Loucy (cell line): ENCODE results near the gene SUFU.

Source experiments
- H2AFZ ChIP-seq: fragments of 200-600 bp; sonication (generic); 2 replicates; pipeline ENCODE4 v1.6.0; 2016; ENCODE audit warnings: antibody characterized with exemption, mild to moderate bottlenecking, low read length, moderate library complexity
- H3F3A ChIP-seq: fragments of 200-600 bp; 2 replicates; pipeline ENCODE4 v1.6.0; 2016; ENCODE audit warnings: antibody characterized with exemption, low read depth, mild to moderate bottlenecking
- H3K27me3 ChIP-seq: fragments of 200-600 bp; sonication (generic); 2 replicates; pipeline ENCODE4 v1.6.1; 2014; ENCODE audit warnings: low read length, mild to moderate bottlenecking; ENCODE audit not compliant: insufficient read depth, poor library complexity, severe bottlenecking
- H3K36me3 ChIP-seq: fragments of 200-600 bp; sonication (generic); 2 replicates; pipeline ENCODE4 v1.6.1; 2016; ENCODE audit warnings: low read length; ENCODE audit not compliant: insufficient read depth
- H3K4me1 ChIP-seq: fragments of 200-600 bp; sonication (generic); 2 replicates; pipeline ENCODE4 v1.5.1; 2014; ENCODE audit warnings: low read length, mild to moderate bottlenecking; ENCODE audit not compliant: insufficient read depth, poor library complexity, severe bottlenecking
- H3K4me2 ChIP-seq: fragments of 200-600 bp; sonication (generic); 2 replicates; pipeline ENCODE4 v1.6.0; 2014; ENCODE audit warnings: antibody characterized with exemption, low read length, low read depth, mild to moderate bottlenecking; ENCODE audit not compliant: poor library complexity, severe bottlenecking
- H3K4me3 ChIP-seq: fragments of 200-600 bp; sonication (generic); 2 replicates; pipeline ENCODE4 v1.5.1; 2014; ENCODE audit warnings: low read length, mild to moderate bottlenecking, mixed read lengths; ENCODE audit not compliant: poor library complexity, severe bottlenecking
- H3K79me2 ChIP-seq: fragments of 200-600 bp; sonication (generic); 2 replicates; pipeline ENCODE4 v1.6.1; 2014; ENCODE audit warnings: low read length; ENCODE audit not compliant: insufficient read depth
- H3K9ac ChIP-seq: fragments of 200-600 bp; sonication (generic); 2 replicates; pipeline ENCODE4 v1.6.0; 2014; ENCODE audit warnings: mild to moderate bottlenecking, low read depth, low read length, moderate library complexity; ENCODE audit not compliant: poor library complexity, severe bottlenecking
- H3K9me2 ChIP-seq: fragments of 200-600 bp; sonication (generic); replicated peaks from 2 replicates; pipeline ENCODE4 v1.6.1; 2016; ENCODE audit warnings: low read depth, low read length, mixed read lengths
- H3K9me3 ChIP-seq: fragments of 200-600 bp; sonication (generic); 2 replicates; pipeline ENCODE4 v1.6.1; 2014; ENCODE audit warnings: mild to moderate bottlenecking, antibody characterized with exemption, low read length, low read depth; ENCODE audit not compliant: insufficient read depth
- H4K20me1 ChIP-seq: fragments of 200-600 bp; sonication (generic); 2 replicates; pipeline ENCODE4 v1.6.0; 2014; ENCODE audit warnings: antibody characterized with exemption, low read length, mild to moderate bottlenecking; ENCODE audit not compliant: insufficient read depth, poor library complexity, severe bottlenecking
- CTCF ChIP-seq: fragments of 200-600 bp; sonication (generic); conservative IDR thresholded peaks from 2 replicates; pipeline ENCODE4 v1.5.1; 2014; ENCODE audit warnings: mild to moderate bottlenecking, antibody characterized with exemption, low read length
- EZH2phosphoT487 ChIP-seq: fragments of 200-600 bp; IDR thresholded peaks from 2 replicates; pipeline ENCODE4 v1.6.1; 2018; ENCODE audit warnings: antibody characterized with exemption, mild to moderate bottlenecking, moderate library complexity, borderline replicate concordance

The SUFU gene

DNA sequence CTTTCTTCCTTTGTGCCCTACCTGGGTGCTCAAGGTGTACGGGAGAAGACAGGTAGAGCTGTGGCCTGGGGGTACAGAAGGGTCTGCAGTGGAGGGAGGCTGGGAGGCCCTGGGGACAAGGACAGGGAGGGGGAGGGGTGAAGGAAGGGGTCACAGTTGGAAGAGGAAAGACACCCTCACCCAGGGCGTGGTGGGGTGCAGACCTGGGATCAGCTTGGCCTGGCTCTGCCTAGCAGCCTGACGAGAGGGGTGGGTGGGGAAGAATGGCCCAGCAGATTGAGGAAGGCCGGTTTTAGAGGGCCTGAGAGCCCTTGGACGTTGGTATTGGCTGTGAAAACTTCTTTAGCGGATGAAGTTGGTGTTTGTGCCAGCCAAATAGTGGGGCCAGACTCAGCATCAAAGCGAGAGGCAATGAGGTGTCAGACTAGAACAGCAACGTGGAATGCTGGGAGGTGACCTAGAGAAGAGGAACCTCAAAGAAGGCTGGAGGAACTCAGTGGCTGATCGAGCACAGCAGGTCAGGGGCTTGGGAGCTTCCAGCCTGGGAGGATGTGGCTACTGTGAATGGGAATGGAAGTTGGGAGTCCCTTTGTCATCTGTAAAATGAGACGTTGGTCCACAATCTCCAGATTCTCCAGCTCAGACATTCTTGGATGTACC, 122.4 kb downstream of the SUFU start:
- H3K9ac ChIP-seq, result no peak overlapping the region
- no peak overlapping the region for H3K4me3 ChIP-seq
- H3K27me3 ChIP-seq, result no peaks in the 10 kb centered on the region
- H3K79me2 ChIP-seq, result no peaks in the 10 kb centered on the region
- H3K9me3 ChIP-seq, result no peaks in the 10 kb centered on the region
- H3K9me2 ChIP-seq, result no peaks in the 10 kb centered on the region
- no peak for TF ChIP-seq EZH2phosphoT487
- TF ChIP-seq CTCF, result no peak
- H3F3A ChIP-seq, result no peaks in the 10 kb centered on the region
- H3K4me2 ChIP-seq, result no peak overlapping the region
- no peaks in the 10 kb centered on the region for H4K20me1 ChIP-seq
- no peak overlapping the region for H2AFZ ChIP-seq
- peaks cover 6% of the 10 kb centered on the region; the same call in 1 of the 2 replicates for H3K36me3 ChIP-seq
- peaks cover 18% of the 10 kb centered on the region for H3K4me1 ChIP-seq

DNA sequence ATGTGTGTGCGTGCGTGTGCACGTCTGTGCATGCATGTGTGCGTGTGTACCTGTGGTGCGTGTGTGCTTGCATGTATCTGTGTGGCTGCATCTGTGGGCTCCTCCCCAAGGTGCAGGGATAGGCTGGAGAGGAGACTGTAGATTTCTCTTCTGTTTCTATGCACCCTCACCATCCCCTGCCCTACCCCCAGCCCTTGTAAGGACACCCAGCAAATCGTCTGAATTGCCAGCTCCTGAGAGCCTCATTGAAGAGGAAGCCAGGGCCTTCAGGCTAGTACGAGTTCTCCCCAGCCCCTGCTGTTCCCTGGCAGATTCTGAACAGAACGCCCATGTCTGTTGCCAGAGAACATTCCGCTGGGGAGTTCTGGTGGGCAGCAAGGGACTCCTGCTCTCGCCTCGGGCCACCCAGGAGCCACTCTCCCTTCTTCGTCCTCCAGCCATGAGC, 123.5 kb downstream of the SUFU start:
- Histone ChIP-seq H3K79me2 (no peaks in the 10 kb centered on the region), H3K4me1 (peaks cover 20% of the 10 kb centered on the region), H2AFZ (no peak overlapping the region), H3F3A (no peaks in the 10 kb centered on the region), H3K27me3 (no peaks in the 10 kb centered on the region), H3K9me3 (no peaks in the 10 kb centered on the region), H3K36me3 (peaks cover 6% of the 10 kb centered on the region; the same call in 1 of the 2 replicates), H3K9ac (no peak overlapping the region), H3K4me3 (no peak overlapping the region), H4K20me1 (no peaks in the 10 kb centered on the region), H3K4me2 (no peak overlapping the region), H3K9me2 (no peaks in the 10 kb centered on the region)
- no peak for TF ChIP-seq EZH2phosphoT487
- no peak for TF ChIP-seq CTCF

DNA sequence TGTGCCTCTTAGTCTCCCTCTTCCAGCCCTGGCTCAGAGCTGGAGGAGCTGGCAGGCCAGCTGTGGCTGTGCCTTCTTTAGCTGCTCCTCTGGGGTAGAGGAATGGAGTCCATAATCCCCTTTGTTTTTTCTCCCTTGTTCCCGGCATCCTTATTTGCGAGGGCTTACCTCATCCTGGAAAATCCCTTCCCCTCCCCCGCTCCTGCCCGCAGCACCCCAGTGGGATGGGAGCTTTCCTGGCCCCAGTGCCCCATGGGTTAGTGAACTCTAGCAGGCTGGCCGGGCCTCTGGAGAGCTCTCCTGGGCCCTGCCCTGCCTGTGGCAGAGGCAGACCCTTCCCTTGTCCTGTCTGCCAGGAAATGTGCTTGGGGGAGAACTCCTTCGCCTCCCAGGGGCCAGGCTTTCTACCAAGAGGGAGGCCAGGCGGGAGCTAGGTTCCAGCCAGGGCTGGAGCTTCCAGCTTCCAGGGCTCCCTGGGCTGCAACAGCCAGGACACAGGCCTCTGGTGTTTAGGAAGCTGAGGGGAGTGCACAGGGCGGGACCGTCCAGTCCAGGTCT, 124.0 kb downstream of the SUFU start:
- no peaks in the 10 kb centered on the region for H3K27me3 ChIP-seq
- H3K4me3 ChIP-seq, result no peak overlapping the region
- no peaks in the 10 kb centered on the region for H3F3A ChIP-seq
- H3K9ac ChIP-seq, result no peak overlapping the region
- no peaks in the 10 kb centered on the region for H3K9me2 ChIP-seq
- no peaks in the 10 kb centered on the region for H3K9me3 ChIP-seq
- H3K36me3 ChIP-seq, result peaks cover 6% of the 10 kb centered on the region; the same call in 1 of the 2 replicates
- no peak overlapping the region for H2AFZ ChIP-seq
- H3K4me2 ChIP-seq, result no peak overlapping the region
- no peak for TF ChIP-seq EZH2phosphoT487
- H3K4me1 ChIP-seq, result peaks cover 25% of the 10 kb centered on the region
- H3K79me2 ChIP-seq, result no peaks in the 10 kb centered on the region
- no peaks in the 10 kb centered on the region for H4K20me1 ChIP-seq
